HepG2 (cell line): Measurements from ENCODE around the gene IFI30. TPM values are rescaled to one million over a fixed set of nuclear protein-coding genes. Genes with fewer than 3 reads are reported as not detected.

Source experiments
- ELF1 ChIP-seq: sonication (generic); formaldehyde crosslinking; IDR thresholded peaks from 2 replicates; pipeline ENCODE4 v1.4.0; 2020; ENCODE audit warnings: missing genetic modification reagents
- GATA4 ChIP-seq: sonication (generic); IDR thresholded peaks from 2 replicates; pipeline ENCODE4 v1.6.1; 2016; ENCODE audit warnings: antibody characterized with exemption, low read depth, borderline replicate concordance
- MAFK ChIP-seq, 2 experiments: IDR thresholded peaks in 1 of 2; conservative IDR thresholded peaks in 1 of 2; 2 replicates each; pipeline ENCODE4 v1.6.1; 2011; ENCODE audit warnings: improper control_type of control experiment in 2 of 2, low read length in 2 of 2
- NKX3-1 ChIP-seq: sonication (generic); formaldehyde crosslinking; IDR thresholded peaks from 2 replicates; pipeline ENCODE4 v1.5.0; 2020; ENCODE audit warnings: missing genetic modification reagents
- POLR2A ChIP-seq, 2 experiments: IDR thresholded peaks; 2 replicates each; pipeline ENCODE4 v1.6.1; 2011; ENCODE audit warnings: low read depth in 2 of 2, low read length in 2 of 2, mild to moderate bottlenecking in 1 of 2, moderate library complexity in 1 of 2; ENCODE audit not compliant: insufficient read depth in 1 of 2
- POLR2AphosphoS5 ChIP-seq: IDR thresholded peaks from 2 replicates; pipeline ENCODE4 v1.6.1; 2012; ENCODE audit warnings: low read depth, low read length
- SMAD3 ChIP-seq: sonication (generic); formaldehyde crosslinking; IDR thresholded peaks from 2 replicates; pipeline ENCODE4 v1.4.0; 2020; ENCODE audit warnings: missing genetic modification reagents
- SP5 ChIP-seq: IDR thresholded peaks from 2 replicates; pipeline ENCODE4 v1.6.1; 2016; ENCODE audit warnings: low read depth, borderline replicate concordance
- SYNCRIP ChIP-seq: fragments of 200-400 bp; formaldehyde crosslinking; IDR thresholded peaks from 2 replicates; pipeline ENCODE4 v1.6.1; 2018; ENCODE audit warnings: mild to moderate bottlenecking, low read depth, low read length; ENCODE audit not compliant: insufficient read depth
- TCF12 ChIP-seq, 2 experiments: fragments of 450-650 bp in 1 of 2; sonication (generic) in 1 of 2; formaldehyde crosslinking in 1 of 2; IDR thresholded peaks; 2 replicates each; pipeline versions ENCODE4 v1.6.1 to v1.8.0; 2017 to 2022; ENCODE audit warnings: antibody characterized with exemption in 1 of 2, mild to moderate bottlenecking in 1 of 2, missing genetic modification reagents in 1 of 2, moderate library complexity in 1 of 2
- ZNF225 ChIP-seq: sonication (generic); formaldehyde crosslinking; IDR thresholded peaks from 2 replicates; pipeline ENCODE4 v1.4.0; 2020; ENCODE audit warnings: mild to moderate bottlenecking, missing genetic modification reagents
- ZNF33B ChIP-seq: sonication (generic); formaldehyde crosslinking; IDR thresholded peaks from 2 replicates; pipeline ENCODE4 v1.5.1; 2020; ENCODE audit warnings: mild to moderate bottlenecking, missing genetic modification reagents
- ZNF749 ChIP-seq: sonication (generic); formaldehyde crosslinking; IDR thresholded peaks from 2 replicates; pipeline ENCODE4 v1.8.0; 2022; ENCODE audit warnings: mild to moderate bottlenecking, missing genetic modification reagents, moderate library complexity, borderline replicate concordance
- polyA plus RNA-seq, 8 experiments: library from polyadenylated mRNA; depleted of rRNA in 3 of 8; stranded (reverse) in 7 of 8; unstranded in 1 of 8; fragments of >200 nt; fragmentation: Illumina TruSeq in 4 of 8; extraction: Trizol in 4 of 8; gene quantifications; 2 replicates each; pipeline versions ENCODE4 v1.2.1 to v1.2.3, GENCODE V29; 2011 to 2016; ENCODE audit warnings: low read depth in 4 of 8, missing spikeins in 1 of 8, mixed read lengths in 1 of 8; ENCODE audit not compliant: insufficient read depth in 1 of 8
- total RNA-seq, 5 experiments: library from RNA; depleted of rRNA; stranded (reverse); fragments of >200 nt; fragmentation: Illumina TruSeq; extraction: Trizol; gene quantifications; 2 replicates each; pipeline ENCODE4 v1.2.3, GENCODE V29; 2016; ENCODE audit warnings: low read depth in 1 of 5
- TF ChIP-seq, protein P1 (sequence below): sonication (generic); formaldehyde crosslinking; IDR thresholded peaks from 2 replicates; pipeline ENCODE4 v1.4.0; 2020; ENCODE audit warnings: missing genetic modification reagents
- TF ChIP-seq, protein P2 (sequence below): sonication (generic); formaldehyde crosslinking; IDR thresholded peaks from 2 replicates; pipeline ENCODE4 v1.4.0; 2020; ENCODE audit warnings: mild to moderate bottlenecking, low read depth, missing genetic modification reagents
- TF ChIP-seq, protein P3 (sequence below): sonication (generic); formaldehyde crosslinking; conservative IDR thresholded peaks from 2 replicates; pipeline ENCODE4 v1.8.0; 2022; ENCODE audit warnings: mild to moderate bottlenecking, moderate library complexity, missing genetic modification reagents
- TF ChIP-seq, protein P4 (sequence below): sonication (generic); formaldehyde crosslinking; IDR thresholded peaks from 2 replicates; pipeline ENCODE4 v1.5.0; 2020; ENCODE audit warnings: missing genetic modification reagents, mild to moderate bottlenecking, borderline replicate concordance
- TF ChIP-seq, protein P5 (sequence below): sonication (generic); formaldehyde crosslinking; IDR thresholded peaks from 2 replicates; pipeline ENCODE4 v1.8.0; 2022; ENCODE audit warnings: mild to moderate bottlenecking, missing genetic modification reagents; ENCODE audit not compliant: insufficient replicate concordance
- TF ChIP-seq, protein P6 (sequence below): sonication (generic); formaldehyde crosslinking; IDR thresholded peaks from 2 replicates; pipeline ENCODE4 v1.4.0; 2020; ENCODE audit warnings: low read depth, mild to moderate bottlenecking, missing genetic modification reagents

The IFI30 gene
- total and polyA plus RNA-seq, 2 of the 13 experiments (the other 11 are each of a cell fraction or from before 2014, with no cell fraction given) = 25.0 to 79.4 TPM

DNA sequence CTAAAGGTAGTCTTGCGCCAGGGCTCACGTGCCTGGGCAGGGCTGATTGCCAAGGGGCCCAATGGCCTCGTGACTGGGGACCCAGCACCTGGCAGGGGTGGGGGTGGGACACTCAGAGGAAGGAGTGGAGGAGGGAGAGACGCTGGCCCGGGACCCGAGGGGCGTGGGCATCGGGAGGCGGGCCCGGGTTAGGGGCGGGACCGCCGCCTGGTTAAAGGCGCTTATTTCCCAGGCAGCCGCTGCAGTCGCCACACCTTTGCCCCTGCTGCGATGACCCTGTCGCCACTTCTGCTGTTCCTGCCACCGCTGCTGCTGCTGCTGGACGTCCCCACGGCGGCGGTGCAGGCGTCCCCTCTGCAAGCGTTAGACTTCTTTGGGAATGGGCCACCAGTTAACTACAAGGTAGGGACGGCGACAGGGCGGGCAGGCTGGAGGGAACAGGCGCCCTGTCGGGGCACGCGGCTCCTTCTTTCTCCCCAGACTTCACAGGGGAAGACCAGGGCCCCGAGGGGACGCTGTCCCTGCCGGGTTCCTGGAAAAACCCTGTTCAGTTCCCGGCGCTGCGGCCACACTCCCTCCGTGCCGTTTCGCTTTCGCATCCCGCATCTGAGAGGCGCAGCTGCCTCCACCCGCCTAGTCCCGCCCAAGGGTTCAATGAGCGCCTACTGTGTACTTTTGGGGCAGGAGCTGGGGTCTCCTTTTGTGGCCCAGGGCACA lies at the start of gene IFI30 (continued):
- TF ChIP-seq, protein P1, sequence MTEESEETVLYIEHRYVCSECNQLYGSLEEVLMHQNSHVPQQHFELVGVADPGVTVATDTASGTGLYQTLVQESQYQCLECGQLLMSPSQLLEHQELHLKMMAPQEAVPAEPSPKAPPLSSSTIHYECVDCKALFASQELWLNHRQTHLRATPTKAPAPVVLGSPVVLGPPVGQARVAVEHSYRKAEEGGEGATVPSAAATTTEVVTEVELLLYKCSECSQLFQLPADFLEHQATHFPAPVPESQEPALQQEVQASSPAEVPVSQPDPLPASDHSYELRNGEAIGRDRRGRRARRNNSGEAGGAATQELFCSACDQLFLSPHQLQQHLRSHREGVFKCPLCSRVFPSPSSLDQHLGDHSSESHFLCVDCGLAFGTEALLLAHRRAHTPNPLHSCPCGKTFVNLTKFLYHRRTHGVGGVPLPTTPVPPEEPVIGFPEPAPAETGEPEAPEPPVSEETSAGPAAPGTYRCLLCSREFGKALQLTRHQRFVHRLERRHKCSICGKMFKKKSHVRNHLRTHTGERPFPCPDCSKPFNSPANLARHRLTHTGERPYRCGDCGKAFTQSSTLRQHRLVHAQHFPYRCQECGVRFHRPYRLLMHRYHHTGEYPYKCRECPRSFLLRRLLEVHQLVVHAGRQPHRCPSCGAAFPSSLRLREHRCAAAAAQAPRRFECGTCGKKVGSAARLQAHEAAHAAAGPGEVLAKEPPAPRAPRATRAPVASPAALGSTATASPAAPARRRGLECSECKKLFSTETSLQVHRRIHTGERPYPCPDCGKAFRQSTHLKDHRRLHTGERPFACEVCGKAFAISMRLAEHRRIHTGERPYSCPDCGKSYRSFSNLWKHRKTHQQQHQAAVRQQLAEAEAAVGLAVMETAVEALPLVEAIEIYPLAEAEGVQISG (CRISPR knock-in tag) = peak; percentile 40
- TF ChIP-seq POLR2A (IDR thresholded peaks at IDR 0.05; ENCODE audit: insufficient read depth in 1 of 2, low read depth in 2 of 2, low read length in 2 of 2) (peak; percentile 86 to 97), SP5 (CRISPR knock-in tag) (peak; percentile 73), SYNCRIP (no peak), ZNF33B (CRISPR knock-in tag) (no peak), SMAD3 (peak; percentile 2; the same call in 1 of the 2 replicates), NKX3-1 (0 out of 2 replicates have a peak, but pooled peaks have one; percentile 67), TCF12 (IDR thresholded peaks at IDR 0.05) (no peak), TCF12 (CRISPR knock-in tag; IDR thresholded peaks at IDR 0.05) (no peak), ELF1 (CRISPR knock-in tag) (no peak), MAFK (conservative IDR thresholded peaks at IDR 0.05 in 1 of 2, IDR thresholded peaks at IDR 0.05 in 1 of 2; ENCODE audit: low read length in 2 of 2) (no peak), ZNF749 (0 out of 2 replicates have a peak, but pooled peaks have one; percentile 61), GATA4 (no peak), ZNF225 (no peak), POLR2AphosphoS5 (peak; percentile 87)
- TF ChIP-seq, protein P2, sequence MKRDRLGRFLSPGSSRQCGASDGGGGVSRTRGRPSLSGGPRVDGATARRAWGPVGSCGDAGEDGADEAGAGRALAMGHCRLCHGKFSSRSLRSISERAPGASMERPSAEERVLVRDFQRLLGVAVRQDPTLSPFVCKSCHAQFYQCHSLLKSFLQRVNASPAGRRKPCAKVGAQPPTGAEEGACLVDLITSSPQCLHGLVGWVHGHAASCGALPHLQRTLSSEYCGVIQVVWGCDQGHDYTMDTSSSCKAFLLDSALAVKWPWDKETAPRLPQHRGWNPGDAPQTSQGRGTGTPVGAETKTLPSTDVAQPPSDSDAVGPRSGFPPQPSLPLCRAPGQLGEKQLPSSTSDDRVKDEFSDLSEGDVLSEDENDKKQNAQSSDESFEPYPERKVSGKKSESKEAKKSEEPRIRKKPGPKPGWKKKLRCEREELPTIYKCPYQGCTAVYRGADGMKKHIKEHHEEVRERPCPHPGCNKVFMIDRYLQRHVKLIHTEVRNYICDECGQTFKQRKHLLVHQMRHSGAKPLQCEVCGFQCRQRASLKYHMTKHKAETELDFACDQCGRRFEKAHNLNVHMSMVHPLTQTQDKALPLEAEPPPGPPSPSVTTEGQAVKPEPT (CRISPR knock-in tag) = peak; percentile 84
- TF ChIP-seq, protein P3, sequence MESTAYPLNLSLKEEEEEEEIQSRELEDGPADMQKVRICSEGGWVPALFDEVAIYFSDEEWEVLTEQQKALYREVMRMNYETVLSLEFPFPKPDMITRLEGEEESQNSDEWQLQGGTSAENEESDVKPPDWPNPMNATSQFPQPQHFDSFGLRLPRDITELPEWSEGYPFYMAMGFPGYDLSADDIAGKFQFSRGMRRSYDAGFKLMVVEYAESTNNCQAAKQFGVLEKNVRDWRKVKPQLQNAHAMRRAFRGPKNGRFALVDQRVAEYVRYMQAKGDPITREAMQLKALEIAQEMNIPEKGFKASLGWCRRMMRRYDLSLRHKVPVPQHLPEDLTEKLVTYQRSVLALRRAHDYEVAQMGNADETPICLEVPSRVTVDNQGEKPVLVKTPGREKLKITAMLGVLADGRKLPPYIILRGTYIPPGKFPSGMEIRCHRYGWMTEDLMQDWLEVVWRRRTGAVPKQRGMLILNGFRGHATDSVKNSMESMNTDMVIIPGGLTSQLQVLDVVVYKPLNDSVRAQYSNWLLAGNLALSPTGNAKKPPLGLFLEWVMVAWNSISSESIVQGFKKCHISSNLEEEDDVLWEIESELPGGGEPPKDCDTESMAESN = peak; percentile 77; the same call in 1 of the 2 replicates
- TF ChIP-seq, protein P4, sequence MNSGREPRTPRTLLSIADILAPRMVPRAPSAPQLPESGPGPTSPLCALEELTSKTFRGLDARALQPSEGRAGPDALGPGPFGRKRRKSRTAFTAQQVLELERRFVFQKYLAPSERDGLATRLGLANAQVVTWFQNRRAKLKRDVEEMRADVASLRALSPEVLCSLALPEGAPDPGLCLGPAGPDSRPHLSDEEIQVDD (CRISPR knock-in tag) = no peak
- TF ChIP-seq, protein P5, sequence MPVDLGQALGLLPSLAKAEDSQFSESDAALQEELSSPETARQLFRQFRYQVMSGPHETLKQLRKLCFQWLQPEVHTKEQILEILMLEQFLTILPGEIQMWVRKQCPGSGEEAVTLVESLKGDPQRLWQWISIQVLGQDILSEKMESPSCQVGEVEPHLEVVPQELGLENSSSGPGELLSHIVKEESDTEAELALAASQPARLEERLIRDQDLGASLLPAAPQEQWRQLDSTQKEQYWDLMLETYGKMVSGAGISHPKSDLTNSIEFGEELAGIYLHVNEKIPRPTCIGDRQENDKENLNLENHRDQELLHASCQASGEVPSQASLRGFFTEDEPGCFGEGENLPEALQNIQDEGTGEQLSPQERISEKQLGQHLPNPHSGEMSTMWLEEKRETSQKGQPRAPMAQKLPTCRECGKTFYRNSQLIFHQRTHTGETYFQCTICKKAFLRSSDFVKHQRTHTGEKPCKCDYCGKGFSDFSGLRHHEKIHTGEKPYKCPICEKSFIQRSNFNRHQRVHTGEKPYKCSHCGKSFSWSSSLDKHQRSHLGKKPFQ (CRISPR knock-in tag) = no peak
- TF ChIP-seq, protein P6, sequence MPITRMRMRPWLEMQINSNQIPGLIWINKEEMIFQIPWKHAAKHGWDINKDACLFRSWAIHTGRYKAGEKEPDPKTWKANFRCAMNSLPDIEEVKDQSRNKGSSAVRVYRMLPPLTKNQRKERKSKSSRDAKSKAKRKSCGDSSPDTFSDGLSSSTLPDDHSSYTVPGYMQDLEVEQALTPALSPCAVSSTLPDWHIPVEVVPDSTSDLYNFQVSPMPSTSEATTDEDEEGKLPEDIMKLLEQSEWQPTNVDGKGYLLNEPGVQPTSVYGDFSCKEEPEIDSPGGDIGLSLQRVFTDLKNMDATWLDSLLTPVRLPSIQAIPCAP (CRISPR knock-in tag) = no peak
